Kidney epithelial cell (primary cell): ENCODE data around the gene PES1. TPM values are rescaled to one million over a fixed set of nuclear protein-coding genes. Genes with fewer than 3 reads are reported as not detected.
"Not testable (repeated sequence)": the region's sequence is repeated elsewhere in the genome, so short reads cannot be mapped to it uniquely, and the experiment has no call there.

Experiments used
- DNase-seq: peaks from one replicate; pipeline ENCODE4 v3.0.0-alpha.2; 2010; ENCODE audit warnings: low read depth
- H3K27me3 ChIP-seq: 2 replicates; pipeline ENCODE4 v1.6.0; 2011; ENCODE audit warnings: low read length; ENCODE audit not compliant: control insufficient read depth, insufficient read depth
- H3K36me3 ChIP-seq: 2 replicates; pipeline ENCODE4 v1.5.1; 2011; ENCODE audit warnings: low read length; ENCODE audit not compliant: control insufficient read depth, insufficient read depth
- H3K4me3 ChIP-seq: 2 replicates; pipeline ENCODE4 v1.5.1; 2011; ENCODE audit warnings: low read depth, mild to moderate bottlenecking, control low read depth, low read length
- total RNA-seq: library from RNA; depleted of rRNA; stranded (reverse); fragments of >200 nt; gene quantifications from 2 replicates; pipeline ENCODE4 v1.2.3, GENCODE V29; 2015
- TF ChIP-seq, protein P1 (sequence below): IDR thresholded peaks from 2 replicates; pipeline ENCODE4 v1.5.1; 2011; ENCODE audit warnings: mild to moderate bottlenecking, moderate library complexity, low read length, control low read depth, inconsistent platforms; ENCODE audit not compliant: insufficient read depth, poor library complexity, severe bottlenecking

Gene PES1
- total RNA-seq, 1 donor from 2014 or later = 93.9 TPM

DNA sequence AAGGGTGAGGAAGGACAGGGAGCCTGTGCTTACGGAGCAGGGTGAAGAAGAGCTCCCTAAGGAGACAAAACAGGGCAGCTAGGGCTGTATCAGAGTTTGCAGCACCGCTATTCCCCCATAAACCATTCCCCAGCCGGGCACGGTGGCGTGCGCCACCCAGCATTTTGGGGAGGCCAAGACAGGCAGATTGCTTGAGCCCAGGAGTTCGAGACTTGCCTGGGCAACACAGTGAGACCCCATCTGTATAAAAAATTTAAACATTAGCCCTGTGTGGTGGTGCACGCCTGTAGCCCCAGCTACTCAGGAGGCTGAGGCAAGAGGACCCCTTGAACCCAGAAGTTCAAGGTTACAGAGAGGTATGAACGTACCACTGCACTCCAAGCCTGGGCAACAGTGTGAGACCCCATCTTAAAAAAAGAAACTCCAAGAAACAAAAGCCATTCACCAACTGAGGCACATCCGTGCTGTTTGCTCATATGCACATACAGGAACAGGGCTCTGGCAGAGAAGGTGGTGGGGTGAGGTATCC, 22.0 kb downstream of the PES1 start:
- Histone ChIP-seq H3K36me3 (no peaks in the 10 kb centered on the region), H3K27me3 (no peaks in the 10 kb centered on the region), H3K4me3 (no peak overlapping the region)
- TF ChIP-seq, protein P1, sequence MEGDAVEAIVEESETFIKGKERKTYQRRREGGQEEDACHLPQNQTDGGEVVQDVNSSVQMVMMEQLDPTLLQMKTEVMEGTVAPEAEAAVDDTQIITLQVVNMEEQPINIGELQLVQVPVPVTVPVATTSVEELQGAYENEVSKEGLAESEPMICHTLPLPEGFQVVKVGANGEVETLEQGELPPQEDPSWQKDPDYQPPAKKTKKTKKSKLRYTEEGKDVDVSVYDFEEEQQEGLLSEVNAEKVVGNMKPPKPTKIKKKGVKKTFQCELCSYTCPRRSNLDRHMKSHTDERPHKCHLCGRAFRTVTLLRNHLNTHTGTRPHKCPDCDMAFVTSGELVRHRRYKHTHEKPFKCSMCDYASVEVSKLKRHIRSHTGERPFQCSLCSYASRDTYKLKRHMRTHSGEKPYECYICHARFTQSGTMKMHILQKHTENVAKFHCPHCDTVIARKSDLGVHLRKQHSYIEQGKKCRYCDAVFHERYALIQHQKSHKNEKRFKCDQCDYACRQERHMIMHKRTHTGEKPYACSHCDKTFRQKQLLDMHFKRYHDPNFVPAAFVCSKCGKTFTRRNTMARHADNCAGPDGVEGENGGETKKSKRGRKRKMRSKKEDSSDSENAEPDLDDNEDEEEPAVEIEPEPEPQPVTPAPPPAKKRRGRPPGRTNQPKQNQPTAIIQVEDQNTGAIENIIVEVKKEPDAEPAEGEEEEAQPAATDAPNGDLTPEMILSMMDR = no peak
- DNase-seq = no peak

DNA sequence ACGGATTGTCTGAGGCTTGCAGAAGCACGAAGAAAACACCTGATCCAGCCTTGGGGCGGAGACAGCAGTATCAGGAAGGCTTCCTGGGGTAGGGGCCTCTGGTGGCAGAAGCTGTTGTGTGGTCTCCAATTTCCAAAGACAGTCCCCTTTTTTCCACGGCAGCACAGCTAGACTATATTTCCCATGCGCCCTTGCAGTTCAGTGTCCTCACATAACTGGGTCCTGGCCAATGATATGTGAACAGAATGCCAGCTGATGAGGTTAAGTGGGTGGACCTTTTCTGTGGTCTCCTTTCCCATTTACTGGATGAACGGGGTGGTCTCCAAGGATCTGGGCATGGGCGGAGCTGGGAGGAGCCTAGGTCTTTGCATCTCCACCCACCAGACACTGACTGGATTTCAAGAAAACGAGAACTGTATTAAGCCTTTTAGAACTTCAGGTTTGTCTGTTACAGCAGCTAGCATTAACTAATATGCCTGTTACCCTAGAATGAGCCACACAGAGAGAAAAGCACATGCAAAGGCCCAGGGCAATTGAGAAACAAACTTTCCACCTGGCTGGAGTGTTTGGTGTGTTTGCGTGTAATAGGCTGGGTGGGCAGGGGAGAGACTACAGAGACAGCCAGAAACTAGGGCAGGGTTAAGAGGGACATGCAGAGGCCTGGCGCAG, 23.4 kb downstream of the PES1 start:
- no peak for DNase-seq
- H3K4me3 ChIP-seq = no peak overlapping the region
- no peaks in the 10 kb centered on the region for H3K36me3 ChIP-seq
- TF ChIP-seq, protein P1 = no peak
- no peaks in the 10 kb centered on the region for H3K27me3 ChIP-seq

DNA sequence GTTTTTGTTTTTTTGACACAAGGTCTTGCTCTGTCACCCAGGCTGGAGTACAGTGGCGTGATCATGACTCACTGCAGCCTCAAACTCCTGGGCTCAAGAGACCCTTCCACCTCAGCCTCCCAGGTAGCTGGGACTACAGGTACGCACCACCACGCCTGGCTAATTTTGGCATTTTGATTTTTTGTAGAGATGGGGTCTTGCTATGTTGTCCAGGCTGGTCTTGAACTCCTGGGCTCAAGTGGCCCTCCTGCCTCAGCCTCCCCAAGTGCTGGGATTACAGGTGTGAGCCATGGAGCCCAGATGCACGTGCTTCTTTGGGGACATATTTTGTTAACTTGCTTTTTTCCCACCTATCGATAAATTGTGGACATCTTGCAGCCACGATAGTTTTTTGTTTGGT, 24.4 kb downstream of the PES1 start:
- DNase-seq, H3K27me3 ChIP-seq, H3K36me3 ChIP-seq, H3K4me3 ChIP-seq: not testable (repeated sequence)

DNA sequence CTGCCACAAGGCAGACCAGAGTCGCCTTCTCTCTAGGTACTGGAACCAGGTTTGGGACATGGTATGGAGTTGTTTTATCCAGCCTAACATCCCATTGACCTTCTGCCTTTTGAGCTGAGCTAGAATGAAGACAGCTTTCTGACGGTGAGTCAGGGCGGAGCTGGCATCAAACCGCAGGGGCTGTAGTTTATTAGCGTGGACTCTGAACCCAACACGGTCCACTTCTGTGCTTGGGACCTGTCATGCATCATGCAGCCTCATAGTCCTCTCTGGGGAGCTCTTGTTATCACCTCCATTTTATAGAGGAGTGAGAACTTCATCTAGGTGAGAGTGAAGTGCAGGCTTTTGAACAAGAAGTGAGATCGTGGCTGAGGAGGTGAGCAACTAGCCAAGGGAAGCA, 25.6 kb downstream of the PES1 start:
- Histone ChIP-seq H3K27me3 (no peaks in the 10 kb centered on the region), H3K4me3 (no peak overlapping the region), H3K36me3 (no peaks in the 10 kb centered on the region)
- TF ChIP-seq, protein P1 = no peak
- DNase-seq = no peak

DNA sequence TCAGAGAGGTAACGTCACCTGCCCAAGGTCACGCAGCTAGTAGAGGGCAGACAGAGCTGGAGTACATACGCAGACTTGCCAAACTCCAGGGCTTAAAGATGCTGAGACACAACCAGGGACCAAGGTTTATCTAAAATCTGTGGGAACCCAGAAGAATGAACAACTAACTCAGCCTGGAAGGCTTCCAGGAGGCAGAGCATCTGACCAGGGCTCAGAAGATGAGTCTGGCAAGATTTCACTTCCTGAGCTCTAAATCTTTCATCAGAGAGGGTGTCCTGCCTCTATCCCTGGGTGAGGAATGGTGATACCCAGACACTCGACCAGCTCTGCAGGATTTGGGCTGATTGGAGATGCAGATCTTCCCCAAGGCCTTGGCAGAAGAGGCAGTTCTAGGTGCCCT, 26.4 kb downstream of the PES1 start:
- no peak for DNase-seq
- Histone ChIP-seq H3K4me3 (no peak overlapping the region), H3K36me3 (no peaks in the 10 kb centered on the region), H3K27me3 (no peaks in the 10 kb centered on the region)
- TF ChIP-seq, protein P1 = no peak

DNA sequence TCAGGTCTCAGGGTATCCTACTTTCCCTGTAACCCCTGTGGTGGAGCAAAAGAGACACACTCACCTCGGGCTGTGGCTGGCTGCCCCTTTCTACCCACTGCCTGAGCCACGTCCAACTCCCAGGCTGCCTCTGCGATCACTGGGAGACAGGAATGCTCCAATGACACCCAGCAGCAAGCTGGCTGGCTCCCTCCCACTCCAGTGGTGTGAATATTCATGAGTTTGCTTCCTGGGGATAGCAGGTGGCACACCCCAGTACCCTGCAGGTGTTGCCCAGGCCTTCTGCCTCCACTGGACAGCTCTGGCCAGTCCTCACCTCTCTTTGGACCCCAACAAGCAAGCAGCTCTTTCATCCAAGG, 27.0 kb downstream of the PES1 start:
- Histone ChIP-seq H3K27me3 (no peaks in the 10 kb centered on the region), H3K36me3 (no peaks in the 10 kb centered on the region), H3K4me3 (no peak overlapping the region)
- no peak for DNase-seq
- TF ChIP-seq, protein P1 = no peak
